ENCODE results near the gene IL11RA. TPM values are rescaled to one million over a fixed set of nuclear protein-coding genes. Genes with fewer than 3 reads are reported as not detected.

IL11RA gene
- total and polyA plus RNA-seq, 9 of the 15 experiments (the other 6 are each of a cell fraction or from before 2014, with no cell fraction given) = 0.11 to 5.8 (median 2.8) TPM

DNA sequence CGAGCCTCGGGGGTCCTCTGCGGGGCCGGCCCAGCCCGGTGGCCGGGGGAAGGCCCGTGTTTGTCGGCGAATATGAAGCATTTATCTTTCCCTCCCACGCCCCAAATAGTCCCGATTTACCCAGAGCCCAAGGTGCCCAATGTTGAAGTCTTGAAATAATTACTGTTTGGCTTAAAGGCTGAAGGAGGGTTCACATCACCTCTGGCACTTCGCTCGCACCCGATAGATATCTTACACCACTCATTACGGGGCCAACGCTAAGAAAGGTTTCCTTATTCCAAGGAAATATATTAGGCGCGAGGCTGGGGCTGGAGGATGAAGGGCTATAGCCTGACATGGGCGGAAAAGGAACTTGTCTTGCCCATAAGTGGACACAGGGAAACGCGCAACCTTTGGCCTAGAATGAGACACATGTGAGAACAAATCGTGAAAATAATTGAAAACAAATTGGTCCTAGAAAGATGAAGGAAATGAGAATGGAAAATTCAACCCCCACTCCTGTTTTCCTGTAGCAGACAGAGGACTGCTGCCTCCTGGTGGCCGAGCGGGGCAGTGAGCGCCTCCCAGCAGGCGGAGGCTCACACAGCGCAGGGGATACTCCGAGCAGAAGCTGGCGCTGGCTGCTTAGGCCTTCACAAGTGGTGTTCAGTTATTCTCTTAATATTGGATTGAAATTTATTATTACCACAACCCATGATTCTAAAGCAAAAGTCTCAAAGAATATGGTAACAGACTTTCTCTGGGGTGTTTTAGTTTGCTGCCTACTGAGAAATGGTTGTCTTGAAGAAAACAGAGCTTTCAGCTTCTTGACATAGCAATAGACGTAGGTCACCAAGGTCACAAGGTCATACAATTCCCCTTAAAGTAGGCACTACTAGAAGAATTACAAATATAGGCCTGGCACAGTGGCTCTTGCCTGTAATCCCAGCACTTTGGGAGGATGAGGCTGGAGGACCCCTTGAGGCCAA lies 50.1 kb downstream of the IL11RA start (continued):
- TF ChIP-seq REST (IDR thresholded peaks at IDR 0.05; ENCODE audit: borderline replicate concordance) = peak; percentile 71
- TF ChIP-seq REST (CRISPR knock-in tag; IDR thresholded peaks at IDR 0.05; ENCODE audit: low read depth) = no peak
- TF ChIP-seq MAZ (CRISPR knock-in tag; conservative IDR thresholded peaks at IDR 0.05 in 1 of 2, IDR thresholded peaks at IDR 0.05 in 1 of 2) = peak in 1 of 2 experiments; percentile 43; a peak in 2 of 4 replicates
- no peak for TF ChIP-seq TSHZ1 (CRISPR knock-in tag; IDR thresholded peaks at IDR 0.05)
- TF ChIP-seq ZNF77 (CRISPR knock-in tag; IDR thresholded peaks at IDR 0.05) = no peak
- peak; percentile 97 for TF ChIP-seq PHF21A (IDR thresholded peaks at IDR 0.05; ENCODE audit: borderline replicate concordance, low read depth)
- no peak for TF ChIP-seq NONO (IDR thresholded peaks at IDR 0.05; ENCODE audit: low read depth in 2 of 2, low read length in 1 of 2)
- TF ChIP-seq KLF16 (IDR thresholded peaks at IDR 0.05) = 0 out of 2 replicates have a peak, but pooled peaks have one; percentile 36
- TF ChIP-seq NRF1 (conservative IDR thresholded peaks at IDR 0.05 in 1 of 2, IDR thresholded peaks at IDR 0.05 in 1 of 2) = peak; percentile 5 to 33; a peak in 3 of 4 replicates
- TF ChIP-seq, protein P1, sequence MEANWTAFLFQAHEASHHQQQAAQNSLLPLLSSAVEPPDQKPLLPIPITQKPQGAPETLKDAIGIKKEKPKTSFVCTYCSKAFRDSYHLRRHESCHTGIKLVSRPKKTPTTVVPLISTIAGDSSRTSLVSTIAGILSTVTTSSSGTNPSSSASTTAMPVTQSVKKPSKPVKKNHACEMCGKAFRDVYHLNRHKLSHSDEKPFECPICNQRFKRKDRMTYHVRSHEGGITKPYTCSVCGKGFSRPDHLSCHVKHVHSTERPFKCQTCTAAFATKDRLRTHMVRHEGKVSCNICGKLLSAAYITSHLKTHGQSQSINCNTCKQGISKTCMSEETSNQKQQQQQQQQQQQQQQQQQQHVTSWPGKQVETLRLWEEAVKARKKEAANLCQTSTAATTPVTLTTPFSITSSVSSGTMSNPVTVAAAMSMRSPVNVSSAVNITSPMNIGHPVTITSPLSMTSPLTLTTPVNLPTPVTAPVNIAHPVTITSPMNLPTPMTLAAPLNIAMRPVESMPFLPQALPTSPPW (CRISPR knock-in tag; IDR thresholded peaks at IDR 0.05) = peak; percentile 36; the same call in 1 of the 2 replicates
- no peak for TF ChIP-seq MLLT1 (IDR thresholded peaks at IDR 0.05)
